SW 1271 (cell line): ENCODE results near the gene THADA.

Source experiments
- DNase-seq, 2 experiments: peaks; one replicate each; lab custom pipeline; 2025; lab: John Stamatoyannopoulos, UW

The THADA gene

DNA sequence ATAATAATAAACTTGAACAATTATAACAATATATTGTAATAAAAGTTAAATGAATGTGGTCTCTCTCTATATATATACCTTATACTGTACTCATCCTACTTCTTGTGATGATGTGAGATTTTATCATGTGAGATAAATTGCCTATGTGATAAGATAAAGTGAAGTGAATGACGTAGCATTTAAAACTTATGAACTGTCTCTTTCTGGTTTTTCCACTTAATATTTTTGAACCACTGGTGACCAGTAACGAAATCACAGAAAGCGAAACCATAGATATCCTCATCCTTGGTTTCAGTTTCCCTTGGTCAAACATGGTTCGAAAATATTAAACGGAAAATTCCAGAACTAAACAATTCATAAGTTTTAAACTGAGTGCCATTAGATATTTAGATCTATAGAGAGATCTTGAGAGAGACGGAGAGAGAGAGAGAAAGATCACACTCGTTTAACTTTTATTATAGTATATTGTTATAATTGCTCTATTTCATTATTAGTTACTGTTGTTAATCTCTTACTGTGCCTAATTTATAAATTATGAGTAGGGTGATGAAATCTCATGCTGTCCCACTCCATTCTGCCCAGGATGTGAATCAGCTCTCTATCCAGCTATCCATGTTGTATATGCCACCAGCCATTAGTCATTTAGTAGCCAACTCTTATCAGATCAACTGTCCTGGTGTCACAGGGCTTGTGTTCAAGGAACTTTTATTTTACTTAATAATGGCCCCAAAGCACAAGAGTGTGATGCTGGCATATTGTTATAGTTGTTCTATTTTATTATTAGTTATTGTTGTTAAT lies 156.8 kb downstream of the THADA start:
- DNase-seq: no peak

DNA sequence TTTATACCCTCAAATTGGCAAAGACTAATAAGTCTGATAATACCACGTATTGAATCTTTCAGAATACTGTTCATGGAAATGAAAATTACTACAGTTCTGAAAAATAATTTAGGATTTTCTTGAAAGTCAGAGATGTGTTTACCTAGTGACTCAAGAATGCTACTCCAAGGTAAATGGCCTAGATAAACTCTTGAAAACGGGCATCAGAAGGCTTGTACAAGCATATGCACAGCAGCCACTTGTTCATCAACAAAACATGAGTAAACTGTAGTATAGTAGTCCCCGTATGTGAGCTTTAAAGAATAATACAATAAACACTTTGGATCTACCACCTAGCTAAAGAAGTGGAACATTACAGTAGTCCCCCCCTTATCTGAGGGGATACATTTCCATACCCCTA lies 157.5 kb downstream of the THADA start:
- no peak for DNase-seq

DNA sequence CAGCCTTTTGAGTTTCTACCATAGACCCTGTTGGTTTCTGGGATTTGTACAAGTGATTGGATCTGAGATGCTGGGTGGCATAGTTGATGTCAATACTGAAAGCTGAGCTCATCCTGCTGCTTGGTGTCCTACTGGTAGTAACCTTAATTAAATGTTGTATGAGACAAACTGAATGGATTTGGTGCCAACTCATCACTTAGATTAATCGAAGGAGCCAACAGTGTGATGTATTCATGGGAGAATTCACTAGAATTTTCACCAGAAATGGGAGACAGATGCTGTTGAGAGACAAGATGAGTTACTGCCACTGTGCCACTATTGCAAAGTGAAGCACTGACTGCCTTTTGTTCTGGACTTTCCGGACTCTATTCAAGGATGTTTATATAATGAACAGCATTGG lies 158.5 kb downstream of the THADA start:
- no peak for DNase-seq

DNA sequence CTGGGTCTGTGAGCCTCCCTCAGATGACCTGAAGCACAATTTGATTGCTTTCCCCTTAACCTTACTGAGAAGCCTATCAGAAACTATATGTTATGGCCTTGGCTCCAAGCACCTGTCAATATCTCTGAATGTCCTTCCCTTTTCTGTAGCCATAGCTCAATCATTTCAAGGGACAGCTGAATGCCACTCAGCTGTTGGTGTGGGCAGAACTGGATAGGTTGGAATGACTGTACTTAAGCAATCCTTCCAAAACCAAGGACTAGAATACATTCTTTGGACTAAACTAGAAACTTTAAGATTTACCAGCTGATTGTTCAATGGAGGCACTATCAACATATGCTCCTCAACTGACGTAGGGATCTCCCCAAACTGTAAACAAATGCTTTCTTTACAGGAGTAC lies 159.4 kb downstream of the THADA start:
- no peak for DNase-seq

DNA sequence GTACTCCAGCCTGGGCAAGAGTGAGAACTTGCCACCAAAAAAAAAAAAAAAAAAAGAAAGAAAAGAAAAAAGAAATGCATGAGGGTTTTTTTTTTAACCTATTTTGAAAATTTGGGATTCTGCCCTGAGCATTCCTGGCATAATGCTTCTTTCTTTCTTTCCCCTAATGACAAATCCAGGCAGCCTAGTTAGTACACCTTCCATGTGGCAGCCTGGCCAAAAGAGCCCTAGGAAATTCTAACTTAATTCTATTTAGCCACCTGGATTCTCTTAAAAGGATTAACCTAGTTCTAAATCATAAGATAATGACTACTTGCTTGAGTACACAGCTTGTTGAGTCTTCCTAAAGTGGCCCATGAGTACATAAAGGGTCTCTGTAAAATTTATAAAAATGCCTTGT lies 160.1 kb downstream of the THADA start:
- DNase-seq: no peak

DNA sequence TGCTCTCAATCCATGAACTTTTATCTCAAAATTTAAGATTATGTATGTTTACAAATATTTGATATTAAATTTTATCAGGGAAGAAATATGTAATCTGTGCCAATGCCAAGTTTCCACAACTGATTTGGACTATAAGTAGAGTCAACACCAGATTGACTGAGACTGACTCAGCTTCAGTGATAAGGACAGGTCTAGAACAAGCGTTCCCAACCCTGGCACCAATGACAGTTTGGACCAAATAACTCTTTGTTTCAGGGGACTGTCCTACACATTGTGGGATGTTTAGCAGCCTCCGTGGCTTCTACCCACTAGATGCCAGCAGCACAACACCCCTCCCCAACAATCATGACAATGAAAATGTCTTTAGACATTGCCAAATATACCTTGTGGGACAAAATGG lies 165.3 kb downstream of the THADA start:
- DNase-seq: no peak

DNA sequence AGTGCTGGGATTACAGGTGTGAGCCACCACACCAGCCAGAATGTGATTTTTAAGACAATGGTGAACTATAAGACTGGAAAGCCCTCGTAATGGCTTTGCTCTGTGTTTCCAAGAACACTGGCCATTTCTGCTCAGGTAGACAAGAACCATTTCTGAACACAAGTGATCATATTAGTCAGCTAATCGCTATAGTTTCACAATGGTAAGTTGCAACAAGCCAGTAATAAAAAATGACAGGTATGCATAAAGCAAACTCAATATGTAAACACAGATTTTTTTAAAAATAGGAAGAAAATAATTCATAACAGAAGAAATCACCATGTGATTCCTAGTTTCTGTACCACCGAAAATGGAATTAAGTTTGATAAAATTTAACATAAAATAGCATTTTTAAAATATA lies 166.5 kb downstream of the THADA start:
- no peak for DNase-seq

DNA sequence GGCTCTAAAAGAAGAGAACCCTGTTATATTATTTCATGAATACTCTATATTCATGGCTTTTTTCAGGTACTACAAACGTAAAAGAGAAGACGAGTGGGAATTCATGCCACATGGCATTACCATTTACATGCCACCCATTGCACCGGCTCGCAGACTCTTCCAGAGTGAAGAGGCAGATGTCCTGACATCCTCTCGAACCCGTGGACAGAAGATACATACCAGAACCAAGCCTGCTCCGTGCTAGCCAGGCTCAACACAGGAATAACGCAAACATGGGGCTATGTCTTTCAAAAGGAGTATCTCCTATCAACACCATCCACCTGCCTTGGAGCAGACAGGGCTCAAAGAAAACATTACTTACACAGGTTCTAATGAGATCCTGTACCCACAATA lies 168.8 kb downstream of the THADA start:
- DNase-seq: no peak

DNA sequence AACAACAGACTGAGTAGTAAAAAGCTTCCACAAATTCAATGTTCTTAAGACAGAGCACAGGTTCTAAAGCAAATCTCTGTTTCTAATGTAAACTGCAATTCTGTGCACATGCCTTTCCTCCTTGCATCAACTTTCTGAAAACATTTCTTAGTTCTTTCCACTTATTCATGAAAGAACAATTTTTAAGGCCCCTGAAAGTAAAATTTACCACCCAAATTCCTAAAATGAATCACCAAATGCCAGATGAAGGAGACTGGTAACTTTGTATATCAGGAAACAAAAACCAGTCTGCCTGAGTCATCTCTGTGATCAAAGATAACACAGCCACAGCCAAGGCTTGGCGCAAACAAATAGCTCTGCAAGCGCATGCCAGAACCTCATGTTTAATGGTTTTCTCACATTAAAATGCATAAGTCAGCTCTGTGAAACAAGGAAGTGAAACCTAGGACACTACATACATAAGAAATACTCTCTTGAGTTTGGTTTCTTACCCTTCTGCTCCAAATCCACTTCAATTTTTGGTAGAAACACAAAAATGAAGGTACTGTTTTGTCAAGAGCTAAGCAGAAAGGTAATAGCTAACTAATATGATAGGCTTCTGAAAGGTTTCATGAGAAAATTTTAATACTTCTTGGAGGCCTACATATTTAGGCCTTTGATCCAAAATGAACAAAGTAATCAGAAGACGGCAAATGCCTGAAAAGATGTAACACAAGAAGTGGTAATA lies 169.4 kb downstream of the THADA start:
- peak; percentile 85 to 93 for DNase-seq

DNA sequence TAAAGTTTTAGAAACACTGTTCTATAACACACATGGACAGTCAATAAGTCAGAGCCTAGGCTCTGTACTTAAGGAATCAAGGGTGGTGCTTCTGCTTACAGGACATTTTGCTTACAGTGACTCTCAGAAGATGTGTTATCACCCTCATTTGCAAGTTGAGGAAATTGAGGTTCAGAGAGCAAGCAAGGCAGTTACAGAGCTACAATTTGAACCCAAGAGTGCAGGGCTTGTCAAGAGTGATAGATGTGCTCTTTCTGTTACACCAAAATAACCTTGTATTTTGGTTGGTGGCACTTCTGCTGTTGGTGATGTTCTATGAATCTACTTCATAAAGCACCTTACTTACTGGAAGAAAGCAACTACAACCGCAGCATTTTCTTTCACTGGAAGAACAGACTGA lies 170.2 kb downstream of the THADA start:
- no peak for DNase-seq

DNA sequence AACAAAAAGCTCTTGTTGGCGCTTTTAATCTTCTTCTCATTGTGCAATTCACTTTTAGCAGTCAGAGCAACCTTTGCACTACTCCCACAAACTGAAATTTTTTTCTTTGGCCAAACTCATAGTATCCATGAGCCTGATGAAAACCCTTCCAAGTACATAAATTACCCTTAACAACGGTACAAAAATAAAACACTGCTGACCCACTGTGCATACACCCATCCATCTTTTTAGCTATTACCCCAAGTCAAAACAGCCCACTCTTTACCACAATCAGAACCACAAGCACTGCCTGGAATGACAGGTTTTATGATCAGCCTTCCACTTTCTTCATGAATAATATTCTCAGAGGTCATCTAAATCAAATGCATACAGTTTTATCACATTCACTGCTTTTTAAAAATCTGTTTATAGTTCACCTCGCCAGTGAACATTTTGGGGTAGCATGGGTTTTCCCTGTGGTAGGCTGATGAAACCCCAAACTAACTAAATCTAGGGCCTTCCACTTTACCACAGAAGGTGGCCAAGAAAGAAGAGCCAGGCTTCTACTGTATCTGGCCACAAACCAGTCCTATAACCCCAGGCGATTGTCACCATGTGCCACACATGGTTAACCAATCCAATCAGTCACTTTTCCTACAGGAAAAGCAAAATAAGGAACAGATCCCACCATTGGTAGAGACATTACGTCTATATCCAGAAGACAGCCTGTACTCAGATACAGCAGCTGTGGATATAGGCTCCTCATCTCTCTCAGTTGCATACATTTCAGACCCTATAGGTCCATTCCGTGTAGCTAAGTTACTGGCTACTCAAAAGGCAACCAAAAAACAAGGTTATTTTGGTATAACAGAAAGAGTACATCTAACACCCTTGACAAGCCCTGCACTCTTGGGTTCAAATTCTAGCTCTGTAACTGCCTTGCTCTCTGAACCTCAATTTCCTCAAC lies 171.3 kb downstream of the THADA start:
- no peak for DNase-seq

DNA sequence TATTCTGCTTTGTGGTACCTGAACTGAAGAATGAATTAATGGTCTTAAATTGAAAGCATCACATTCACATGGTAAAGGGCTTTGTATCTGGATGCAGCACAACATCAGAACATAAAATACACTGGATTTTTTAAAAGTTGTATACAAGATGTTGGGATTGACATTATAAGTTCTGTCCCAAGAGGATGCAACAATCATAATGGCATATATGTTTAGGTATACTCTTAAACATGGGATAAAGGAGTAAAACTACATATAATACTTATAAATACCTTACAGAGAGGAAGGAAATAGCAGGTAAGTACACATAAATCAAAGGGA lies 171.9 kb downstream of the THADA start:
- DNase-seq: no peak

DNA sequence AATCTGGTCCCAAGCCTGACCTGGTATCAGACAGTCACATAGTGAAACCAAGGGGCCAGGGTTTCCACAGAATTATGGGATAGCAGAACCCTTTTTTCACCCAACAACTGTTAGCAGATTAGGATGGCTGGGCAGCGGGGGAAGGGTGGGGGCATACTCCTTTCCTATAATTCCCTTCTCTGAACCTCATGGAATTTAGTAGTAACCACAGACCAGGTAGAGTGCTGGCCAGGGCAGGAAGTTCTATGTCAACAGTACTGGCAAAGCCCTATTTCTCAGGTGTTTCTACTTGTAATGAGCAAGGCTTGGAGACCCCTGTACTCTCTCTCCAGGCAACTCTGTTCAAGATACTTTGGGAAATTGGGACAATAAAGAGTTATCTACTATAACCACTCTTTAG lies 174.6 kb downstream of the THADA start:
- DNase-seq: no peak

DNA sequence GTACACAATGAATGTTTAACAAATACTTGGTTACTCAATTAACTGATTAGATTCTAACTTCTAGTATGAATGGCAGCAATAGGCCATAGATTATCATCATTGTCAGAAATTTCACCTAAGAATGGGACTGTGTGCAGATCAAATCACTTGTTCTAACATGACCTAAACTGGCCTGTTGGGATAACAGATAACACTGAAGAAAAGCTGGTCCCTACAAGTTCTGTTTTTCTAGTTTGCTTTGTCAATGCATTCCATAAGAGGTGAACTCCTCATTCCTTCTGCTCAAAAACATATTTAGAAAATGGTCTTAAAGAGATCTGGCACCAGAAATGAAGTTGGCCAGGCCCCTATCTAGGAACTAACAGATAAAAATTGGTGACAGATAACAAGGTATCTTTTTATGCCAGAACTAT lies 175.4 kb downstream of the THADA start:
- DNase-seq: no peak

DNA sequence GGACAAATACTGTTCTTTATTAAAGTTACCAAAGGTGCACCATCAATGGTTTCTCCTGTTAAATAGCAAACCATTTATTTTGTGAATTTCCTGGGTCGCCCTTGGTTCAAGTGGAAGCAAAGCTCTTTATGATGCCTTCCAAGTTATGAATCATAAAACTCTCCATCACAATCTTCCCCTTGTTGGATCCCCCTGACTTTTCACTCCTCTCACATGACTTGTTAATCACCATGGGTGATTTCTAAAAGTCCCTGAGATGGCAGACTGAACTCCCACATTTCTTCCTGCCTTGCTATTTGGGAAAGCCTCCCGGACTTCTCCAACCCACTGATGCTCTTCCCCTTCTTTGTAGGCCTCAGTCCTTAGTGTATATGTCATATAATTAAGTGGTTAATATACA lies 176.0 kb downstream of the THADA start:
- no peak for DNase-seq

DNA sequence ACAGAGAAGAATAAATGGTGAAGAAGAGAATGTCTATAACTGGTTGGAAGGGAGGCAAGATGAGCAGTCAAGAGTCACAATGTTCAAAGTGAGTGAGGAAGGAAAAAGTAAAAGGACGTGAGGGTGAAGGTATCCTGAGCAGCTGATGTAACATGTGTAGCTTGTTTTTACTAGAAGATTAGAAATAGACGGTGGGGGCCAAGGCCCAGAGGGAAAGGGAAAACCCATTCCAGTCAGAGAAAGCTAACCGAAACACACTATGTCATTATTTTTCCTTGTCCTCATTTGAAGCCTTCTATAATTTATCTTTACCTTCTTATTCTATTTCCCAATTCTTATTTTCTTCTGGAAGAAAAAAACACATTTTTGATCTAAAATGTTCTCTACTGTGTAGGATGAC lies 176.6 kb downstream of the THADA start:
- no peak for DNase-seq

DNA sequence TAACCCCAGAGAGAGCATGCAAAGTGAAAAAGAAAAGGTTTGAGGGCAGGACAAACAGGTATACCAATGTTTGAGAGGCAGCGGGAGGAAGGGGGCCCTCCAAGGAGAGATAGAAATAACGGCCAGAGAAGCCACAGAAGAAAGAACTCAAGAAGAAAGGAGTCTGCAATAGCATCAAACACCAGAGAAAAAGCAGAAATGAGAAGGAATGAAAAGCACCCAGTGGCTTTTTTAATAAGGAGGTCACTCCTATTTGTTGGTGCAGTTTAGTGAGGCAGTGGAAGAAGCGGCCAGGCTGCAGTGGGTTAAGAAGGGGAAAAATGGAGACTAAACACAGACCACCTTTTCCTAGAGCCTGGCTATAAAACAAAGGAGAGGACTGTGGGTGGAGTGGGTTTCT lies 177.2 kb downstream of the THADA start:
- DNase-seq: no peak

DNA sequence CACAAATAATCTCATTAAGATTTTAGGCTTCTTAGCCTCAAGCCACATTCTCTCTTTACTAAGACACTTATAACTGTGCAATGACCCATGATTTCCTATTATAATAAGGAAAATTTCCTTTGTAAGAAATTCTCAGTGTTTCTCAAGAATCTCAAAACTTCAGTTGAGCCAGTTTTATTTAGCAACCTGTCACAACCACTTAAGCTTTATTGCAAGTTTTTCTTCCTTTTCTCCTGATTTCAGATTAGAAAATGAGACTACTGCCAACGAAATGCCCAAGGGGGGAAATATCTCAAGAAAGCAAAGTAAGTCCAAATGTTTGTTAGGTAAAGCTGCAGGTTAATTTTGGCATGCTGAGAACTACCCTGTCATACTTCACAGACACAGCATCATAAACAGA lies 178.5 kb downstream of the THADA start:
- no peak for DNase-seq

DNA sequence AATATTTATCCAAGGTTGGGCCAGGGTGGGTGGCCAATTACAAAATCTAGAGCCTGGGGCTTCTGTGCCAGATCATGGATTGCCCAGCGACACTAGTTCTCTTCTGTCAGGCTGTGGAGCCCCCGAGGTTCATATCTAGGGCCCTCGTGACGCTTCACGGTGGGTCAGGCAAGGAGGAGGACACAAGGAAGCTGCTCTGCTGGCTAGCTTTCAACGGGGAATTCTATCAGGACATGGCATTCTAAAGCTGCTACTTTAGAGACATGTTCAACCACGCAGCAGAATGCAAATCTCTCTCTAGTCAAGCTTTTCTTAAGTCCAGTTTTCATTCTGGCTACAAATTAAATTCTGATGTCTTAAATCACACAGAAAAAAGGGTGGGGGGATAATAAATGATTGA lies 180.2 kb downstream of the THADA start:
- no peak for DNase-seq

DNA sequence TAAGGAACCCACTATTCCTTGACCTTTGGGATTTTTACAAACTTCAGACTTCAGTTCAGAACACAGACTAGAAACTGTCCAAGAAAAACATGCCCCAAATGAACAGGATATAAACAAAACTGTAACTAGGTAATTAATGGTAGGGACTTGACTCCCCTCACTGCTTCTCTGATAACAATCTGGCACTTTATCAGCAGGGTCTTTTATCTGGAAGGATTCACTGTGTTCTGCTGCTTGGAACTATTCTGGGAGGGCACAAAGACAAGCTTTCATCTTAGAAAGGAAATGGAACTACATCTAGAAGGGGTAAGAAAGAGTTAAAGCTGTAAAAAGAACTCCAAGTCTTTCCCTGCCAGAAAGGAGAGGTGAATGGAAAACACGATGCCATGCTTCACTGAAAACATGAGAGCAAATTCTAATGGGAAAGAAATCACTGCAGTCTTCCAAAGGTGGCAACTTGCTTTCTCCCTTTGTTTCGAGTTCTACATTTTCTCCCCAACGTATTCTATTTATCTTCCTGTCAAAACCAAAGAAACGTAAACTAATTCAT lies 181.2 kb downstream of the THADA start:
- no peak for DNase-seq

DNA sequence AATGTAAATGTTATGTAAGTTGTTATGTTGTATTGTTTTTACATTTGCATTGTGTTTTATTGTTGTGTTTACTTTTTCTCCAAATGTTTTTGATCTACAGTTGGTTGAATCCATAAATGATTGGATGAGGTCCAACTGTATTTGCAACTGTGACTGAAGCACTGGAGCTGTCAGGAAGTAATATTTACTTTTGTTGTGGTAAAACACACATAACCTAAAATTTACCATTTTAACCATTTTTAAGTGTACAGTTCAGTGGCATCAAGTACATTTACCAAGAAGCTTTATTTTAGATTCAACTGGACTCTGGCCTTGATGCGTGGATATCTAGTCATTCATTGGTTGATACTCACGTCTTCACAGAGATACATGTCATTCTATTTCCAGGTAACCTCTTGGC lies 181.8 kb downstream of the THADA start:
- no peak for DNase-seq

DNA sequence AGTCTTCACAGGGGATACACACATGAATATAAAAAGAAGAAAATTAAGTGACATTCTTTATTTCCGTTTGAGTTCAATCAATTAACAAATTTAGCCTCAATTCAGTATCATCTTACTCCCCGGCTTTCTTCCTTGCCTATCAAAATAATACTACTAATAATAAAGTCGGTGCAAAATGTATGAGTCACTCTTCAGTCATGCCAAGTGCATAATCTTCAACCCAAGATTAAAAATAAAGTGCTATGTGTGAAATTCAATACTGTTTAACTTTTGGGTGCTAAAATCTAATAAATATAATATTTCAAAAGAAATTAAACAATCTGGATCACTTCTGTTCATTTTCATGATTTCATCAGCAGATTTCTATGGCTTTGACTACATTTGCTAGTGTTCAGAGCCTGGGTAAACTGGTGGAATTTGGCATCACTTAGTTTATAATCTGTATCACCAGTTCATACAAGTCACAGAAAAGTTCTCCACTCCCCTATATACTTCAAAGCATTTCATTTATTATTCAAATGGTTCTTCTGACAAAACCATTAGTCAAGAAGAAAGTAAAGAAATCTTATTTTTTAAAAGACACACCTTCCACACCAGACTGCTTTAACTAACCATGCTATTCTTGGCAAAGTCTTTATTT lies 183.6 kb downstream of the THADA start:
- no peak for DNase-seq
